HG03064 (cell line): ENCODE data around the gene AK2.
"Not testable (repeated sequence)": the region's sequence is repeated elsewhere in the genome, so short reads cannot be mapped to it uniquely, and the experiment has no call there.

Source experiments
- ATAC-seq: cut with Tn5 transposase; IDR thresholded peaks from one replicate; pipeline ENCODE4 v1.9.1; 2021; ENCODE audit warnings: low read depth; ENCODE audit not compliant: unreplicated experiment

AK2 gene

GRCh38 chr1:33036526-33037503 is at the start of gene AK2:
Gene AK2, minus strand, starts transcription at chr1:33036883. Its CDS starts 55 bp downstream, at chr1:33036828.
- peak; percentile 99 for ATAC-seq

GRCh38 chr1:33086384-33086850 is 49.7 kb upstream of the AK2 start:
- ATAC-seq = no peak

- no peak for ATAC-seq
Observed at GRCh38 chr1:33085332-33085731, 48.6 kb upstream of the AK2 start.

GRCh38 chr1:33082575-33083108 is 46.0 kb upstream of the AK2 start:
- ATAC-seq = no peak

- ATAC-seq = no peak
Observed at GRCh38 chr1:33081554-33082305, 45.0 kb upstream of the AK2 start.

- peak; percentile 79 for ATAC-seq
Observed at GRCh38 chr1:33080885-33081553, 44.3 kb upstream of the AK2 start, which contains the start of gene AZIN2. Gene AZIN2, plus strand, starts transcription at chr1:33081153. Its CDS starts 1,097 bp downstream, at chr1:33082250.

GRCh38 chr1:33080373-33080772 is 43.7 kb upstream of the AK2 start:
- ATAC-seq = no peak

- no peak for ATAC-seq
Observed at GRCh38 chr1:33078030-33078591, 41.4 kb upstream of the AK2 start.

GRCh38 chr1:33074193-33074945 is 37.7 kb upstream of the AK2 start:
- no peak for ATAC-seq

GRCh38 chr1:33072707-33073106 is 36.0 kb upstream of the AK2 start:
- ATAC-seq = no peak

GRCh38 chr1:33070628-33071027 is 33.9 kb upstream of the AK2 start:
- ATAC-seq = no peak

- not testable (repeated sequence) for ATAC-seq
Observed at GRCh38 chr1:33068108-33068507, 31.4 kb upstream of the AK2 start.

GRCh38 chr1:33066477-33066876 is 29.8 kb upstream of the AK2 start:
- ATAC-seq = not testable (repeated sequence)

GRCh38 chr1:33065301-33065700 is 28.6 kb upstream of the AK2 start:
- no peak for ATAC-seq

GRCh38 chr1:33064284-33064683 is 27.6 kb upstream of the AK2 start:
- ATAC-seq = not testable (repeated sequence)

GRCh38 chr1:33061834-33062233 is 25.2 kb upstream of the AK2 start:
- ATAC-seq = no peak

- no peak for ATAC-seq
Observed at GRCh38 chr1:33060579-33061083, 23.9 kb upstream of the AK2 start.

GRCh38 chr1:33057095-33057494 is 20.4 kb upstream of the AK2 start:
- no peak for ATAC-seq

- ATAC-seq = no peak
Observed at GRCh38 chr1:33056426-33056825, 19.7 kb upstream of the AK2 start.
